ENCODE measurements around the gene KIRREL3.

KIRREL3 gene

DNA sequence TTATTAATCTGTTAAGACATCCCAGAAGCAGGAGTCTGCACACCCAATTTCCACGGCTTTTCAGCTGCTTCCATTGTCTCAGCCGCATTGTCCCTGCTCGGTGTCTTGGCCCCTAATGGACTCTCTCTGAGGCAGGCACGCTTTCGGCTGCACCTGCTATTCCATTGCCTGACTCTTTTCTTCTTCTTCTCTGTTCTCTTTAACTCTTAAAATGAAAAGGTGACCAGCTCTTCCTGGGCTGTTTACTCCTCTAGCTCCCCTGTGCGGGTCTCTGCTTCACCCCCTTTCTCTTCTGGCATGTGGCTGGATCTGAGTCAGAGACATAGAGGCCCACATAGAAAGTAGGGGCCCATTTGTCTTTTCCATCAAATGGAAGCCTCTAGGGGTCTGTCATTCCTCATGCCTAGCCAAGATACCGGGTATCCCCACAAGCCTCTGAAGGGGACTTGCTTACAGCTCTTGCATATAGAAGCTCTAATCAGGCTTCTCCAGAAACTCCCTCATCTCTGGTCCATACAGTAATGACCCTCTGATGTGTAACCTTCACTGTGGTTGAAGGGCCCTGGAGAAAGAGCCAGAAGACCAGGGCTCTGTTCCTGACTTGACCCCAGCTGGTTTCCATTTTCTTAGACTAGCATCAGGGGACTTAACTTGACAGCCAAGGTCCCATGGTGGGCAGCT is 401.2 kb downstream of the KIRREL3 start:
- DNase-seq (ENCODE audit: low read depth): no peak

GRCh38 chr11:126598344-126599216 is 402.0 kb downstream of the KIRREL3 start:
- no peak for DNase-seq (ENCODE audit: low read depth)

- DNase-seq (ENCODE audit: low read depth): no peak
Measured at GRCh38 chr11:126597041-126597440, 403.5 kb downstream of the KIRREL3 start.

DNA sequence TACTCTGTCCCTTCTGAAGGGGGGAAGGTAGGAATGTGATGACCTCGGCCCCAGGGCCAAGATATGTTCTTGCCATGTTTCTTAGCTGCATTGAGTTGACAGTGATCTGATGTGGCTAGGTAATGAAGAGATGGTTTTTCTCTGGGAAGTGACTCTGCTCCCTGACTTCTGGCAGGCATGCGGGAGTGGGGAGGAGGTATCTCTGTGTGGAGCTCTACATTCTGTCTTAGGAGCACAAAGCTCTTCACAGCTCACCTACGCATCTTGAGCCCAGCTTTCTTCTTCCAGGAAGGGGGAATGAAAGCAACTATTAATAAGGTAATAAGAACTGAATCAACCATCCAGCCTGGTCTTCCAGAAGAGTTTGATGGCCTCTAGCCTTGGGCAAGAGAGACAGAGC is 404.1 kb downstream of the KIRREL3 start:
- no peak for DNase-seq (ENCODE audit: low read depth)

DNA sequence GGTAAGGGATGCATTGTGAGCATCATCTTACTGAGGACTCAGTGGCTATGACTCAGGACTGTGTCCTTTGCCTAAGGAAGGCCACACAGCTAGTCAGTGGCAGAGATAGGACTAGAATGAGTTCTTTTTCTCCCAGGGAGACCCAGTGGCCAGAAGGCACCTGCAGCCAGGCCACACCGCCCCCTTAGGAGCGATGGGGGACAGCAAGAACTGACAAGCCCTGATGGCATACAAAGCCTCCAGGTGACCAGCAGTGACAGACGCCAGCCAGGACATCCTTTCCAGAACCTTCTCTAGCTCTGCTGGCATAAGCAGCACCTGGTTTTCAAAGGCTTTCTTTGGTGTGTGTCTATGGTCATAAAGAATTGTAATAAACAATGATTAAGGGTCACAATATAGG is 405.0 kb downstream of the KIRREL3 start:
- DNase-seq (ENCODE audit: low read depth): no peak

GRCh38 chr11:126594921-126595367 is 405.6 kb downstream of the KIRREL3 start:
- DNase-seq (ENCODE audit: low read depth): no peak

DNA sequence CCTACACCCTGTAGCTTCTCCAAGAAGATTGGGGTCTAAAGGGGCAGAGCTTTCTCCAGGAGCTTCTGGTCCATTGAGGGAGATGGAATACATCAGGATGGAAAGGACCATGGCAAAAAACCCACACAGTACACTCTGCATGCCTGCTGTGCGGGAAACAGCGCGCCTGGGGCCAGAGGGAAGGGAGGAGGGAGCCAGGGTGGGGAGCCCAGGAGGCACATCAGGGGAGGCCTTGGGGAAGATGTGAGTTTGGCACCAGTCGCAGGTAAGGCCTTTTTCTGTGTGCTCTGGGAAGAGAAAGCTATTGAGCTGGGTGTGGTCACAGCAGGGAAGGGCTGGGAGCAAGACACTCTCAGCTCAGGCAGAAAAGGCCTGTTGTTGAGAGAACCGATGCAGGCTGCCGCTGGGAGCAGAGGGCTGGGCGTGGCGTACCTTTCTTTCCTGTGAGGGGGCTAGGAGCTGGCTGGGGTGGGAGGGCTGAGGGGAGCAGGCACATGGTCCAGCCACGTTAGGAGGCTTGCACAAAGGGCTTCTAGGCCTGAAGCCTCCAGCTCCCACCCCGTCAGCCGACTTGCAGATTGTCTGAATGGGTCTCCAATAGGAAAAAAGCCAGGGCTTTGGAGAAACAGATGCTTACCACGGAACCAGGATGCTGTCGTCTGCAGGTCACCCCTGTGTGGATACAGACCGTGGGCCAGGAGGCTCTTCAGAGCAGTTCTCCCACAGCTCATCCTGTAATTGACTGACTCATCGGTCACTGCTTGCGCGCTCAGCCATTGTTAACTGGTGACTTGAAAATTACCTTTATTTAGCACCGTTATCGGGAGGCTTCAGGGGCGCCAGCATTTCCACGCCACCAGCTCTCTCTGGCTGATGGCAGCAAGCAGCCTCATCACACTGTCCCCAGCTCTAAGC is 407.8 kb downstream of the KIRREL3 start:
- no peak for DNase-seq (ENCODE audit: low read depth)

DNA sequence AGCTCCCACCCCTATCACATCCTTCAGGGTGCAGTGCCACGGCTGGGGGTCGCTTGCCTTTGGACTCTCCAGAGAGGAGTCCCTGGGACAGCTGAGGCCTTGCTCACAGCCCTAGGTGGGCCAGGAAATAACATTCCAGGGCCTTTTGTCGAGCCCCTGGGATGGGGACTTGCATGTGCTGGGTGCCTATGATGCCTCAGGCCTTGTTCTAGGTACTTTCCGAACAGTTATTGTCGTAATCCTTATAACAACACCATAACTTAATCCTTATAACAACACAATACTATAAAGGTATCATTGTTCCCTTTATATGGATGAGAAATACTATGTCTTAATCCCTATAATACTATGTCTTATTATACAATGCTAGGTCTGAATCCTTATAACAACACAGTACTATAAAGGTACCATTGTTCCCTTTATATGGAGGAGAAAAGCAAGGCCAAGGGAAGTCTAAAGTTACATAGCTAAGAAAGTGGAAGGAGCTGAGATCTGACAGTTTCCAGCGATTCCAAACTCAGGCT is 408.5 kb downstream of the KIRREL3 start:
- DNase-seq (ENCODE audit: low read depth): no peak

- DNase-seq (ENCODE audit: low read depth): no peak
Measured at GRCh38 chr11:126589492-126589803, 411.1 kb downstream of the KIRREL3 start.

DNA sequence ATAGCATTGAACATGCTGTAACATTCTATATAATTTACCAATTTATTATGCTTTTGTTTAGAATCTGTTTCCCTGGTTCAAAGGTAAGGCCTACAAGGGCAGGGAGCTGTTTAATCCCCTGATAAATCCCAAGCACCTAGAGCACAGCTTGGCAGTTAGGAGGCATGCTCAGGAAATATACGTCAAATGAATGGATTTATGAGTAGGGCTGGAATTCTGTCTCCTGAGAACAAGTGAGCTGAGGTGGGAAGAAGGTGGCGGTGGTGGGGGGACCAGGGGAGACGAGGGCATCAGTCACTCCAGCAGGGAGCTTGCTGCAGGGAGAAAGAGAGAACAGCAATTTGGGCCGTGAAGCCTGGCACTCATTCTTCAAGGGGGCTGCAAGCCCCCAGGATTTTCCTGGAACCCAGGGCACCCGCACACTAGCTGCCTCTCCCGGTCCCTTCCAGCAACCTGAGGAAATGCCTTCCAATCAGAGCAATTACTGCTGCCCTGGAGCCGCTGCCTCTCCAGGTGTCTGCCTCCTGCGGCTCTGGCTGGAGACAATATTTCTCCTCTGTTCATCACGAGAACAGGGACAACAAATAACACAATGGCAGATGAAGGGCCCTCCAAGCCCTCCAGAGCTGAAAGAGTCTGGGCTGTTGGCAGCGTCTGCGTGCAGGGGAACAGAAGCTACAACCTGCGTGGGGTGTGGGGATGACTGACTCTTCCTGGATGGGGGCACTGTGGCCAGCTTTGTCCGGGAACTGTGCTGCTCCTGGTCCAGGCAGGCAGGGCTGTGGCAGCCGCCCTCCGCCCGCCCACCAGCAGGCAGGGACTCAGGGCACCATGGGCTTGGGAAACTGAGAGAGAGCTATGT is 411.7 kb downstream of the KIRREL3 start:
- no peak for DNase-seq (ENCODE audit: low read depth)

DNA sequence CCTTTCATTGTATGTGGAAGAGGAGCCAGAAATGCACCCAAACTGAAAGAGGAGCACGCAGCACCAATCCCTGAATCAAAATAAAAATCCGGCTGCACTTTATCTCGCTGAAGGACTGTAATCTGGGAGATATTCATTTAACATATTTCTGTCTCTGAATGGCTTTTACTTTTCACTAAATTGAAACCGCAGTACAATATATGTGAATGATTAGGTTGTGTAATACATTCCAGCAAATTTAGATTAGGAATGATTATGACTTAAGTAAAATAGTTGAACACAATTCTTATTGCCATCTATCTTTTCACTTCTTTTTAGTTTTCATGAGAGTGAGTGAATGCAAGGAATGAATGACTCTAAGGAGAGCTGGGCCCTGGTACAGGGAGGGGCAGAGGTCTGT is 413.0 kb downstream of the KIRREL3 start:
- DNase-seq (ENCODE audit: low read depth): no peak

GRCh38 chr11:126585774-126586491 is 414.6 kb downstream of the KIRREL3 start:
- peak; percentile 92 for DNase-seq (ENCODE audit: low read depth)

- DNase-seq (ENCODE audit: low read depth): no peak
Measured at GRCh38 chr11:126585388-126585773, 415.2 kb downstream of the KIRREL3 start.

DNA sequence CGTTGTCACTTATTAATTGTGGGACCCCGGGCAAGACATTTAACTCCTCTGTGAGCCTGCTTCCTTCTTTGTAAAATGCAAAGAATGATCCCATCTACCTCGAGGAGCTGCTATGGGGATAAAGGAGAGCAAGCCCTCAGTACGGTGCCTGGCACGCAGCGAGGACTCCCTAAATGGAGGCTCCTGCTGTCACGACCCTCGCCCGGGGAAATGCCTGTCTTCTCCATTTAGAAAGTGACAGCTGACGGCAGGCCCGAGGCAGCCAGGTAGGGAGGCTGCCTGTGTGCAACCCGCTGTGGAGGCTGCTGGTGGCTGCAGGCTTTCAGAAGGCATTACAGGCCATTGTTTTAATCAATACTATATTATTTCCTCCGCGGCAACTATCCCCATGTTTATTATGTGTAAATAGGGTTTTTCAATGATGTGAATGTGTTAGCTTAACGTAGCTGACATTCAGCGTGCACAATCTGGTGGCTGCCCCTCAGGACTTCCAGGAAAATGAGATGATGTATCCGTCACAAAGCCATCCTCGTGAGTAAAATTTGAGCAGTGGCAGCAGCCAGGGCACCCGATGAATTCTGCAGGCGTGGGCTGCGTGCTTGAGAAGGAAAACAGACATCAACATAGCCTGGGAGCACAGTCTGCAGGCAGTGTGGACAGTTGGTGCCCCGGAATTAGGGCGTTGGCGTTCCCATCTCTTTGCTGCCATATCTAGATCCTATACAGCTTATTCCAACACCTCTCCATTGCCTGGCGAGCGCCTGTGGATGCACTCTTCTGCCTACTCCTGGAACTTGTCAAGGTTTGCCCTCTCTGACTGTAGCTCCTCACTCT is 416.8 kb downstream of the KIRREL3 start:
- DNase-seq (ENCODE audit: low read depth): no peak

- no peak for DNase-seq (ENCODE audit: low read depth)
Measured at GRCh38 chr11:126583101-126583500, 417.5 kb downstream of the KIRREL3 start.

DNA sequence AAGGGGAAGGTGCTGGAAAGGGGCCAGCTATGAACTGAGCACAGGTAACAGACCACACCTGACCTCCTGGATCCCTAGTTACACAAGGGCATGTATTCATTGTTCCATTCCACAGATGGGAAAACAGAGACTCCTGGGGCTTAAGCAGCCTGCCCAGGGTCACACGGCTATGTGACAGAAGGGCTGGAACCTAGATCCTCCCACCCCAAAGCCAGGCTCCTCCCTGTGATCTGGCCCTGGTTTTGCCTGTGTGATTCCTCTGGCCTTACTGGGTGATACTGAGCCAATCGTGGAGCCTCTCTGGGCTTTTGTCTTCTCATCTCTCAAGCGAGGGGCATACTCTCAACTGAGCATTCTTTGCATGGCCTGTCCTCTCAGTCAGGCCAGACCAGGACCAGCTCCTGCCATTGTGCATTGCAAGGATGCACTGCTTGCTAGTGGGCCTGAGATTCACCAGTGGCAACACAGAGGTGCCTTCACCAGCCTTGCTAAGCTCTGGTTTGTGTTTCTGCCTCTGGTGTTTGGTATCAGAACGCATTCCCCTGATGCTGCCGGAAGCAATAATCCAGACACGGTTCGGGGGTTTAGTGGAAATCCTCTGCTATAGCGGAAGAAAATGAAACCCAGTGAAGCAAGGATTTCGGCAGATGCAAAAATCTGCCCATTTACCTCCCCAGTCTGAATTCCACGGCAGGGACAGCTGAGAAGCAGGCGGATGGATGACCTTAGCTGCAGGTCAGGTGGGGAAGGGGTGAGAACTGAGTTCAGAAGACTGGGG is 418.5 kb downstream of the KIRREL3 start:
- DNase-seq (ENCODE audit: low read depth): no peak

DNA sequence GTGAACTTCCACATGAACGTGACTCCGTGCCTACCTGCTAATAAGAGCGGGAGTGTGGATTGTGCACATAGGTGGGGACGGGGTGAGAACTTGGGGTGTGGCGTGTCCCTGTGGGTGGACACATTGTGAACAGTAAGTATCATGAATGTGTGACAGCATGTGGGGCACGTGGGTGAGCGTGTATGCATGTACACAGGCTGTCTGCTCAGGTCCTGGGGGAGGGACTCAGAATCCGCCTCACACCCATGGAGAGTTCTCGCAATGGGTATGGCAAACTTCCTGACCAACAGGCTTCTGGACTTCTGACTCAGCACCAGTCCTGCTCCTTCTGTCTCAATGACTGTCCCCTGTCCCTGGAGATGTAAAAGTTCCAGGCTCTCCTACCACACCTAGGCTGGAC is 422.1 kb downstream of the KIRREL3 start:
- DNase-seq (ENCODE audit: low read depth): no peak

- DNase-seq (ENCODE audit: low read depth): no peak
Measured at GRCh38 chr11:126578021-126578420, 422.5 kb downstream of the KIRREL3 start.

DNA sequence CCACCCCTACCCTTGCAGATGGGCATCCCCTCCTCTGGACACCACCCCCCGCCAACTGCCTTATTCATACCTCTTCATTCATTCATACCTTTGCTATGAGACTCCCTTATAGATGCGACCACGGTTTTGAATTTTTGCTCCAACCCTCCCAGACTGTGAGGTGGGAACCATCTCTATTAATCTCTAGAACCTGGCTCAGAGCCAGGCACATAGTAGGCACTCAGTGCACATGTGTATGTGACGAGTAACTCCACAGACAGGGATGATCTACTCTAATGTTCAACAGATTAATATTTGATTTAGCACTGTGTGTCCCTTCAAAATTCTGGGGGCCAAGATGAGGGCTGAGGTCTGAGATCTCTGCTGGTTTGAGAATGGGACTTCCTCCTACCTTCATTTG is 424.7 kb downstream of the KIRREL3 start:
- no peak for DNase-seq (ENCODE audit: low read depth)
